B cell (primary cell): ENCODE results near the gene PRICKLE3. TPM values are rescaled to one million over a fixed set of nuclear protein-coding genes. Genes with fewer than 3 reads are reported as not detected.

ENCODE experiments used
- ATAC-seq: fragments of 200-7000 bp; cut with Tn5 transposase; one replicate; pipeline ENCODE4 v1.10.0; 2021; ENCODE audit warnings: low read depth, mild to moderate bottlenecking, moderate number of reproducible peaks, moderate library complexity
- CTCF ChIA-PET: fragments of 350-600 bp; sonication (Branson Sonifier 250); formaldehyde crosslinking; loops from one replicate; lab custom pipeline; 2021; ENCODE audit warnings: antibody characterized with exemption, inconsistent platforms; lab: Charles Lee
- POLR2A ChIA-PET: fragments of 350-600 bp; sonication (Branson Sonifier 250); formaldehyde crosslinking; loops from one replicate; lab custom pipeline; 2021; ENCODE audit warnings: antibody characterized with exemption; lab: Charles Lee
- DNase-seq: peaks from one replicate; pipeline ENCODE4 v3.0.0; 2013
- H2AFZ ChIP-seq: 2 replicates; pipeline ENCODE4 v1.6.1; 2012; ENCODE audit warnings: mild to moderate bottlenecking, low read depth, low read length; ENCODE audit not compliant: insufficient read depth, poor library complexity, severe bottlenecking
- H3K27ac ChIP-seq, 2 donors: 1 replicate in 1 of 2; 2 replicates in 1 of 2; pipeline ENCODE4 v1.5.1; 2012 to 2013; ENCODE audit warnings: low read length in 2 of 2, mild to moderate bottlenecking in 2 of 2, moderate library complexity in 1 of 2
- H3K27me3 ChIP-seq, 4 experiments: fragments of 200-600 bp in 1 of 4; sonication (generic) in 1 of 4; replicated peaks in 1 of 4; 1 replicate in 2 of 4; 2 replicates in 2 of 4; pipeline versions ENCODE4 v1.6.1 to v1.7.0; 2013 to 2016; ENCODE audit warnings: low read length in 3 of 4, mild to moderate bottlenecking in 2 of 4, mixed read lengths in 1 of 4, moderate library complexity in 1 of 4; ENCODE audit not compliant: insufficient read depth in 4 of 4, control insufficient read depth in 3 of 4; ENCODE audit errors: control extremely low read depth in 1 of 4
- H3K36me3 ChIP-seq, 2 experiments: replicated peaks in 1 of 2; 1 replicate in 1 of 2; 2 replicates in 1 of 2; pipeline versions ENCODE4 v1.6.1 to v1.7.1; 2013; ENCODE audit warnings: low read length in 1 of 2; ENCODE audit not compliant: insufficient read depth in 2 of 2, control insufficient read depth in 1 of 2; ENCODE audit errors: control extremely low read depth in 1 of 2, extremely low read depth in 1 of 2
- H3K4me1 ChIP-seq, 2 donors: fragments of 200-600 bp in 1 of 2; sonication (generic) in 1 of 2; 1 replicate in 1 of 2; 2 replicates in 1 of 2; pipeline versions ENCODE4 v1.5.1 to v1.6.1; 2013 to 2017; ENCODE audit warnings: low read length in 2 of 2; ENCODE audit not compliant: control insufficient read depth in 2 of 2, insufficient read depth in 2 of 2
- H3K4me2 ChIP-seq: replicated peaks from 2 replicates; pipeline ENCODE3; 2012; ENCODE audit warnings: mild to moderate bottlenecking, low read depth, low read length; ENCODE audit not compliant: poor library complexity, severe bottlenecking
- H3K4me3 ChIP-seq, 5 experiments: fragments of 200-600 bp in 1 of 5; sonication (generic) in 1 of 5; 1 replicate in 3 of 5; 2 replicates in 2 of 5; pipeline versions ENCODE4 v1.5.1 to v1.7.0; 2011 to 2016; ENCODE audit warnings: low read length in 4 of 5, mild to moderate bottlenecking in 4 of 5, low read depth in 2 of 5, control low read depth in 1 of 5, moderate library complexity in 1 of 5; ENCODE audit not compliant: insufficient read depth in 1 of 5; ENCODE audit errors: control extremely low read depth in 1 of 5, extremely low read depth in 1 of 5
- H3K79me2 ChIP-seq: fragments of 200-600 bp; sonication (generic); one replicate; pipeline ENCODE4 v1.6.0; 2016; ENCODE audit warnings: low read length; ENCODE audit not compliant: control insufficient read depth, insufficient read depth
- H3K9ac ChIP-seq: fragments of 200-600 bp; sonication (generic); 2 replicates; pipeline ENCODE4 v1.6.1; 2017; ENCODE audit warnings: mild to moderate bottlenecking, low read length, moderate library complexity
- H3K9me3 ChIP-seq, 3 donors: one replicate each; pipeline versions ENCODE4 v1.6.1 to v1.7.1; 2013; ENCODE audit warnings: low read length in 2 of 3; ENCODE audit not compliant: control insufficient read depth in 2 of 3, insufficient read depth in 1 of 3; ENCODE audit errors: control extremely low read depth in 1 of 3
- H4K20me1 ChIP-seq: 2 replicates; pipeline ENCODE4 v1.6.0; 2012; ENCODE audit warnings: mild to moderate bottlenecking, low read length; ENCODE audit not compliant: insufficient read depth, control insufficient read depth, poor library complexity, severe bottlenecking
- H3K27ac Mint-ChIP-seq: one replicate; pipeline ENCODE4 v1.8.0; 2021; ENCODE audit warnings: mixed read lengths
- H3K27me3 Mint-ChIP-seq: one replicate; pipeline ENCODE4 v1.8.0; 2021; ENCODE audit warnings: mixed read lengths
- H3K4me1 Mint-ChIP-seq: one replicate; pipeline ENCODE4 v1.8.0; 2021; ENCODE audit warnings: mixed read lengths
- H3K4me3 Mint-ChIP-seq: one replicate; pipeline ENCODE4 v1.8.0; 2021; ENCODE audit warnings: mixed read lengths
- H3K9me3 Mint-ChIP-seq: one replicate; pipeline ENCODE4 v1.8.0; 2022; ENCODE audit warnings: mixed read lengths; ENCODE audit not compliant: insufficient read depth
- EZH2 ChIP-seq: IDR thresholded peaks from 2 replicates; pipeline ENCODE4 v1.6.1; 2012; ENCODE audit warnings: borderline replicate concordance, low read depth, mild to moderate bottlenecking, moderate library complexity, low read length; ENCODE audit not compliant: insufficient read depth, poor library complexity, severe bottlenecking
- WGBS: methylation state at CpG from one replicate; pipeline ENCODE4 v1.1.5; 2013; ENCODE audit warnings: missing lambda C conversion rate; ENCODE audit not compliant: insufficient coverage; 5-methylcytosine and 5-hydroxymethylcytosine counted together
- intact Hi-C: fragments of 100-400 bp; cut with micrococcal nuclease; formaldehyde crosslinking; loops from one replicate; pipeline ENCODE4 v1.10.0; 2022
- polyA plus RNA-seq: library from polyadenylated mRNA; depleted of rRNA; stranded (reverse); fragments of >200 nt; gene quantifications from 2 replicates; pipeline ENCODE4 v1.2.3, GENCODE V29; 2012
- total RNA-seq, 2 donors: library from RNA; stranded (reverse); fragments of 120-200 nt in 1 of 2; gene quantifications; 1 replicate in 1 of 2; 2 replicates in 1 of 2; pipeline versions ENCODE4 v1.2.3 to v1.2.4, GENCODE V29; 2013 to 2022
- TF ChIP-seq, protein P1 (sequence below): fragments of 200-600 bp; IDR thresholded peaks from one replicate; pipeline ENCODE4 v1.8.0; 2022; ENCODE audit warnings: antibody characterized with exemption, mild to moderate bottlenecking

Gene PRICKLE3
- total and polyA plus RNA-seq, 2 donors (not counting 1 experiment from before 2014, with no cell fraction given) = 16.2 to 21.0 TPM

DNA sequence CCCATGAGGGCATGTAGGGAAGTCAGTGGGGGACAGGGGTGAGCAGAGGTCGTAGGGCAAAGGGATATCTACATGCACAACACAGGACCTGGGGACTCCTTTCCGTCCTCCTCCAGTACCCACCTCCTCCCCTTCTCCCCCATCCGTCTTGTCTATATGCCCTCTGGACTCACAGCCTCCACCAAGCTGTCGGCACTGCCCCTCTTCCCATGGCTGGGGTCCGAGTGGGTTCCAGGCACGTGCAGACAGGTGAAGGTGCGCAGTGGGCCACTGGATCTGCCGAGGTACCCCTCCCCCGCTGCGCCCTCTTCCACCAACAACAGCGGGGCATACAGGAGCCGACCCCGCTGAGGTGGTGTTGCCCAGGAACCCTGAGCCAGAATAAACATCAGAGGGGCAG, 19.3 kb upstream of the PRICKLE3 start:
- intact Hi-C loops = no loop called here
- CTCF ChIA-PET = no interaction called here
- ATAC-seq = no peak
- H3K9me3 Mint-ChIP-seq = no peaks in the 10 kb centered on the region
- Histone ChIP-seq H4K20me1 (no peaks in the 10 kb centered on the region), H3K4me2 (no peak overlapping the region), H3K4me3 (no peak overlapping the region), H2AFZ (no peak overlapping the region), H3K9me3 (no peaks in the 10 kb centered on the region), H3K4me1 (peaks cover 3 to 4% of the 10 kb centered on the region in 2 donors), H3K36me3 (no peaks in the 10 kb centered on the region), H3K27me3 (no peaks in the 10 kb centered on the region), H3K27ac (no peak overlapping the region), H3K9ac (no peak overlapping the region), H3K79me2 (no peaks in the 10 kb centered on the region)
- no peak for DNase-seq
- H3K27me3 Mint-ChIP-seq = no peaks in the 10 kb centered on the region
- WGBS = 89% methylated on average over 4 of the region's 13 CpGs
- no peak overlapping the region for H3K27ac Mint-ChIP-seq
- no peak overlapping the region for H3K4me3 Mint-ChIP-seq
- TF ChIP-seq EZH2 = no peak
- TF ChIP-seq, protein P1, sequence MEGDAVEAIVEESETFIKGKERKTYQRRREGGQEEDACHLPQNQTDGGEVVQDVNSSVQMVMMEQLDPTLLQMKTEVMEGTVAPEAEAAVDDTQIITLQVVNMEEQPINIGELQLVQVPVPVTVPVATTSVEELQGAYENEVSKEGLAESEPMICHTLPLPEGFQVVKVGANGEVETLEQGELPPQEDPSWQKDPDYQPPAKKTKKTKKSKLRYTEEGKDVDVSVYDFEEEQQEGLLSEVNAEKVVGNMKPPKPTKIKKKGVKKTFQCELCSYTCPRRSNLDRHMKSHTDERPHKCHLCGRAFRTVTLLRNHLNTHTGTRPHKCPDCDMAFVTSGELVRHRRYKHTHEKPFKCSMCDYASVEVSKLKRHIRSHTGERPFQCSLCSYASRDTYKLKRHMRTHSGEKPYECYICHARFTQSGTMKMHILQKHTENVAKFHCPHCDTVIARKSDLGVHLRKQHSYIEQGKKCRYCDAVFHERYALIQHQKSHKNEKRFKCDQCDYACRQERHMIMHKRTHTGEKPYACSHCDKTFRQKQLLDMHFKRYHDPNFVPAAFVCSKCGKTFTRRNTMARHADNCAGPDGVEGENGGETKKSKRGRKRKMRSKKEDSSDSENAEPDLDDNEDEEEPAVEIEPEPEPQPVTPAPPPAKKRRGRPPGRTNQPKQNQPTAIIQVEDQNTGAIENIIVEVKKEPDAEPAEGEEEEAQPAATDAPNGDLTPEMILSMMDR = no peak
- H3K4me1 Mint-ChIP-seq = peaks cover 3% of the 10 kb centered on the region
- POLR2A ChIA-PET = no interaction called here

DNA sequence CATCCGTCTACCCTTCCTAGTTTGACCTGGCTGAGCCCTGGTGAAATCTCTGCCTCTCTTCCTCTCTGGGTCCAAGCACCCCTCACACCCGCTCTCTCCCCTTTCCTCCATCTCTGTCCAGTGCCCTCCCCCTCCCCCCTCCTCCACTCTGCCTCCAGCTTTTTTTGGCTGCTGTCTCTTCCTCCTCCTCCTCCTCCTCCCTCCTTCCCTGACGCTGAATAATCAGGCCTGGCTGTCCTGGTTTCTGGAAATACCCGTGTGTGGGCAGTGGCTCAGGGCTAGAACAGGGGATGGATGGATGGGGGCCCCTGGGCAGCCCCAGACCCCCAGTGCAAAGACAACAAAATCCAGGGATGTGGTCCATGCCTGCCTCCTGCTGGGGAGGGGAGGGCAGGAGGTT, 18.5 kb upstream of the PRICKLE3 start:
- Histone ChIP-seq H3K36me3 (no peaks in the 10 kb centered on the region), H3K9ac (no peak overlapping the region), H3K4me1 (peaks cover 4 to 8% of the 10 kb centered on the region in 2 donors), H3K4me2 (no peak overlapping the region), H3K4me3 (no peak overlapping the region), H3K9me3 (no peaks in the 10 kb centered on the region), H3K79me2 (no peaks in the 10 kb centered on the region), H3K27me3 (no peaks in the 10 kb centered on the region), H3K27ac (no peak overlapping the region), H2AFZ (no peak overlapping the region), H4K20me1 (no peaks in the 10 kb centered on the region)
- Mint-ChIP-seq H3K27ac (no peak overlapping the region), H3K27me3 (no peaks in the 10 kb centered on the region), H3K4me3 (no peak overlapping the region), H3K9me3 (no peaks in the 10 kb centered on the region), H3K4me1 (peaks cover 4% of the 10 kb centered on the region)
- POLR2A ChIA-PET = no interaction called here
- DNase-seq = no peak
- intact Hi-C loops = no loop called here
- no peak for ATAC-seq
- CTCF ChIA-PET = no interaction called here
- 80% methylated on average over 1 of the region's 4 CpGs for WGBS
- TF ChIP-seq, protein P1 = no peak
- no peak for TF ChIP-seq EZH2
